ENCODE results near the gene APEX1. TPM values are rescaled to one million over a fixed set of nuclear protein-coding genes. Genes with fewer than 3 reads are reported as not detected.
A peak's percentile ranks its signal among the peaks of the same experiment; 100 is the strongest.

APEX1 gene
- total RNA-seq, 1 experiment from 2014 or later, result 235 TPM

- H3K4me2 ChIP-seq (ENCODE audit: low read length), result peak overlapping the region; percentile 56
- no TSS peak for BruUV-seq (replicated peaks)
- TF ChIP-seq EGR1 (IDR thresholded peaks at IDR 0.05; ENCODE audit: low read depth) (no peak), SP1 (IDR thresholded peaks at IDR 0.05; ENCODE audit: low read depth) (no peak), ZNF274 (IDR thresholded peaks at IDR 0.05; ENCODE audit: low read depth, low read length) (no peak), YY1 (IDR thresholded peaks at IDR 0.05; ENCODE audit: extremely low read depth, insufficient replicate concordance, low read depth, low read length) (no peak), CEBPB (IDR thresholded peaks at IDR 0.05; ENCODE audit: low read depth) (no peak), FOSL1 (IDR thresholded peaks at IDR 0.05; ENCODE audit: low read depth) (no peak), MAX (IDR thresholded peaks at IDR 0.05) (no peak), SRF (IDR thresholded peaks at IDR 0.05; ENCODE audit: low read depth) (no peak), REST (IDR thresholded peaks at IDR 0.05; ENCODE audit: low read depth) (no peak)
- H3K9me2 ChIP-seq (ENCODE audit: insufficient read depth), result no peaks in the 10 kb centered on the region
- ChIA-PET RAD21 (ENCODE audit: low non-redundant PET in 1 of 2, low total read pairs in 2 of 2, uncharacterized antibody in 2 of 2, unreplicated experiment in 2 of 2) (no interaction called here), POLR2A (interaction anchor here (0.9 to 1.6 kb wide), 2 partner anchors 37 to 155 kb away, joined by 3 to 4 read pairs; partner anchors contain the start of genes PARP2 and PIP4P1), CTCF (no interaction called here)
- no peaks in the 10 kb centered on the region for H4K20me1 ChIP-seq (ENCODE audit: insufficient read depth)
- H3K4me3 ChIP-seq (replicated peaks in 1 of 2; ENCODE audit: low read depth in 1 of 2, low read length in 2 of 2), result no peak overlapping the region
- no peaks in the 10 kb centered on the region for H3K79me2 ChIP-seq (ENCODE audit: insufficient read depth, low read length)
- intact Hi-C loops (cut with micrococcal nuclease), result no loop called here
- H3K27ac ChIP-seq (ENCODE audit: low read depth, low read length), result no peak overlapping the region
- H3K27me3 ChIP-seq (ENCODE audit: insufficient read depth, low read length), result no peaks in the 10 kb centered on the region
- H3K36me3 ChIP-seq (ENCODE audit: control insufficient read depth in 1 of 2, insufficient read depth in 2 of 2, low read length in 2 of 2), result no peaks in the 10 kb centered on the region
- H3K9me3 ChIP-seq (ENCODE audit: control insufficient read depth in 1 of 2, insufficient read depth in 1 of 2, low read depth in 1 of 2, low read length in 2 of 2), result no peaks in the 10 kb centered on the region
- ATAC-seq (no peak), DNase-seq (ENCODE audit: low read depth, low spot score) (no peak)
- H3K4me1 ChIP-seq (ENCODE audit: control insufficient read depth in 1 of 2, insufficient read depth in 2 of 2, low read length in 2 of 2), result peaks cover 19 to 36% of the 10 kb centered on the region in 2 experiments
- peak overlapping the region; percentile 98 for H2AFZ ChIP-seq (ENCODE audit: low read depth, low read length, poor library complexity, severe bottlenecking)
- no peak overlapping the region for H3K9ac ChIP-seq (ENCODE audit: low read length)
Observed at GRCh38 chr14:20498622-20499021, 43.6 kb downstream of the APEX1 start.
